Fibroblast of lung (primary cell): ENCODE data around the gene SORL1-AS1.

Source experiments
- DNase-seq, 2 donors: peaks; one replicate each; pipeline versions ENCODE4 v3.0.0 to v3.0.0-alpha.2; 2010; ENCODE audit warnings: low read depth in 2 of 2
- H2AFZ ChIP-seq: 2 replicates; pipeline ENCODE4 v1.5.1; 2012; ENCODE audit warnings: low read length, control low read depth, inconsistent platforms
- H3K27ac ChIP-seq: 2 replicates; pipeline ENCODE4 v1.5.1; 2011; ENCODE audit warnings: low read length, control low read depth; ENCODE audit not compliant: insufficient read depth
- H3K27me3 ChIP-seq: 2 replicates; pipeline ENCODE4 v1.5.1; 2011; ENCODE audit warnings: mild to moderate bottlenecking, low read length; ENCODE audit not compliant: control insufficient read depth, insufficient read depth
- H3K36me3 ChIP-seq: 2 replicates; pipeline ENCODE4 v1.5.1; 2011; ENCODE audit warnings: low read length; ENCODE audit not compliant: control insufficient read depth, insufficient read depth
- H3K4me1 ChIP-seq: 2 replicates; pipeline ENCODE4 v1.5.1; 2011; ENCODE audit warnings: low read length; ENCODE audit not compliant: control insufficient read depth, insufficient read depth; ENCODE audit errors: extremely low read depth
- H3K4me2 ChIP-seq: 2 replicates; pipeline ENCODE4 v1.5.1; 2011; ENCODE audit warnings: low read length, control low read depth; ENCODE audit not compliant: insufficient read depth; ENCODE audit errors: extremely low read depth
- H3K4me3 ChIP-seq, 4 experiments: fragments of 200-600 bp in 1 of 4; sonication (generic) in 1 of 4; replicated peaks in 1 of 4; 2 replicates each; pipeline ENCODE4 v1.5.1; 2011 to 2016; ENCODE audit warnings: low read length in 4 of 4, low read depth in 3 of 4, mild to moderate bottlenecking in 3 of 4, control low read depth in 2 of 4, inconsistent platforms in 1 of 4, mixed read lengths in 1 of 4; ENCODE audit not compliant: insufficient read depth in 1 of 4; ENCODE audit errors: control extremely low read depth in 1 of 4
- H3K79me2 ChIP-seq: 2 replicates; pipeline ENCODE4 v1.5.1; 2012; ENCODE audit warnings: mild to moderate bottlenecking, low read length, inconsistent platforms; ENCODE audit not compliant: control insufficient read depth, insufficient read depth
- H3K9ac ChIP-seq: 2 replicates; pipeline ENCODE4 v1.5.1; 2011; ENCODE audit warnings: mild to moderate bottlenecking, low read length, control low read depth; ENCODE audit not compliant: insufficient read depth
- H3K9me3 ChIP-seq: 2 replicates; pipeline ENCODE4 v1.5.1; 2012; ENCODE audit warnings: low read depth, low read length; ENCODE audit not compliant: control insufficient read depth, insufficient read depth
- H4K20me1 ChIP-seq: 2 replicates; pipeline ENCODE4 v1.5.1; 2011; ENCODE audit warnings: low read length; ENCODE audit not compliant: control insufficient read depth, insufficient read depth; ENCODE audit errors: extremely low read depth
- CTCF ChIP-seq, 2 donors: IDR thresholded peaks in 1 of 2; conservative IDR thresholded peaks in 1 of 2; 1 replicate in 1 of 2; 2 replicates in 1 of 2; pipeline ENCODE4 v1.5.1; 2011 to 2012; ENCODE audit warnings: low read length in 2 of 2, control low read depth in 1 of 2, inconsistent platforms in 1 of 2, low read depth in 1 of 2, mild to moderate bottlenecking in 1 of 2
- EZH2 ChIP-seq: IDR thresholded peaks from 2 replicates; pipeline ENCODE4 v1.5.1; 2012; ENCODE audit warnings: low read length, control low read depth, mild to moderate bottlenecking; ENCODE audit errors: missing control alignments

The SORL1-AS1 gene

GRCh38 chr11:121443688-121444275 is 9.0 kb downstream of the SORL1-AS1 start:
- no peaks in the 10 kb centered on the region for H3K79me2 ChIP-seq
- TF ChIP-seq EZH2 (no peak), CTCF (conservative IDR thresholded peaks at IDR 0.05 in 1 of 2, IDR thresholded peaks at IDR 0.05 in 1 of 2; ENCODE audit: low read depth in 1 of 2, low read length in 2 of 2) (no peak)
- H3K4me3 ChIP-seq, result no peak overlapping the region
- H3K27me3 ChIP-seq, result peaks cover 6% of the 10 kb centered on the region
- no peaks in the 10 kb centered on the region for H3K9me3 ChIP-seq
- H3K9ac ChIP-seq, result no peak overlapping the region
- no peak for DNase-seq
- no peak overlapping the region for H3K4me2 ChIP-seq
- no peaks in the 10 kb centered on the region for H3K4me1 ChIP-seq
- H2AFZ ChIP-seq, result no peak overlapping the region
- H3K27ac ChIP-seq, result no peak overlapping the region
- H3K36me3 ChIP-seq, result no peaks in the 10 kb centered on the region
- H4K20me1 ChIP-seq, result no peaks in the 10 kb centered on the region

- H3K27me3 ChIP-seq, result peaks cover 6% of the 10 kb centered on the region
- H3K9ac ChIP-seq, result no peak overlapping the region
- H3K4me1 ChIP-seq, result no peaks in the 10 kb centered on the region
- no peak overlapping the region for H3K4me2 ChIP-seq
- H3K79me2 ChIP-seq, result no peaks in the 10 kb centered on the region
- no peaks in the 10 kb centered on the region for H4K20me1 ChIP-seq
- DNase-seq, result no peak
- no peaks in the 10 kb centered on the region for H3K9me3 ChIP-seq
- no peak overlapping the region for H3K27ac ChIP-seq
- H3K4me3 ChIP-seq, result no peak overlapping the region
- no peak overlapping the region for H2AFZ ChIP-seq
- H3K36me3 ChIP-seq, result no peaks in the 10 kb centered on the region
- no peak for TF ChIP-seq CTCF (conservative IDR thresholded peaks at IDR 0.05 in 1 of 2, IDR thresholded peaks at IDR 0.05 in 1 of 2; ENCODE audit: low read depth in 1 of 2, low read length in 2 of 2)
- no peak for TF ChIP-seq EZH2
Observed at GRCh38 chr11:121441521-121441920, 11.2 kb downstream of the SORL1-AS1 start.

GRCh38 chr11:121439759-121440158 is 13.0 kb downstream of the SORL1-AS1 start:
- TF ChIP-seq CTCF (conservative IDR thresholded peaks at IDR 0.05 in 1 of 2, IDR thresholded peaks at IDR 0.05 in 1 of 2; ENCODE audit: low read depth in 1 of 2, low read length in 2 of 2) (no peak), EZH2 (no peak)
- Histone ChIP-seq H2AFZ (no peak overlapping the region), H3K9ac (no peak overlapping the region), H3K79me2 (no peaks in the 10 kb centered on the region), H3K27me3 (peaks cover 9% of the 10 kb centered on the region), H3K36me3 (no peaks in the 10 kb centered on the region), H3K9me3 (no peaks in the 10 kb centered on the region), H3K4me3 (no peak overlapping the region), H3K4me1 (no peaks in the 10 kb centered on the region), H3K27ac (no peak overlapping the region), H4K20me1 (no peaks in the 10 kb centered on the region), H3K4me2 (no peak overlapping the region)
- DNase-seq, result no peak
